ENCODE data around the gene TPI1.

The TPI1 gene

DNA sequence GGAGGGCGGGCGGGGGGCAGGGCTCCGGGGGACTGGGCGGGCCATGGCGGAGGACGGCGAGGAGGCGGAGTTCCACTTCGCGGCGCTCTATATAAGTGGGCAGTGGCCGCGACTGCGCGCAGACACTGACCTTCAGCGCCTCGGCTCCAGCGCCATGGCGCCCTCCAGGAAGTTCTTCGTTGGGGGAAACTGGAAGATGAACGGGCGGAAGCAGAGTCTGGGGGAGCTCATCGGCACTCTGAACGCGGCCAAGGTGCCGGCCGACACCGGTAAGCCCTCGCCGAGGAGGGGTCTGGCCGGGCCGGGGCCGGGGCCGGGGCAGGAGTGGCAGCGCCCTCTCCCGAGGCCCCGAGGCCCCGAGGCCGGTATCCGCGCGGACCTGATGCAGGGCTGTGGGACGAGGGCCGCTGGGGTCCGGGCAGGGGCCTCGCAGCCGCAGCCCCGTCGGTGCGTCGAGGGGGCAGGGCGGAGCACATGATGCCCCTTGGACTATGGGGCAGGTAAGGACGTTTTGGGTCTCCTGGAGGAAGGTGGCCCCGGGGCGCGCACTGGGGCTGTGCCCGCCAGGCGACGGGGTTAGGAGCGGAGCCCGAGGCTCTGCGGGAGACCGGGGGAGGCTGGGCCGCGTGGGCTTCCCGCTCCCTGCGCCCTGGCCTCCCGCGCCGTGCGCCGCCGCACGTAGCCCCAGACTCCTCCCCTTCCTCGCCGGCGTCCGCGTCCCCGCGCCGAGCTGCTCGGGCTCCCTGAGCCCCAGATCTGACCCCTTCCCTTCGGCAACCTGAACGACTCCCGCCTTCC, at the start of gene TPI1:
Gene TPI1 (plus strand): TSS at position 119 of the 798 bp plus-strand sequence. CDS start 36 bp downstream, at position 155.
- peak; percentile 71 for DNase-seq

DNA sequence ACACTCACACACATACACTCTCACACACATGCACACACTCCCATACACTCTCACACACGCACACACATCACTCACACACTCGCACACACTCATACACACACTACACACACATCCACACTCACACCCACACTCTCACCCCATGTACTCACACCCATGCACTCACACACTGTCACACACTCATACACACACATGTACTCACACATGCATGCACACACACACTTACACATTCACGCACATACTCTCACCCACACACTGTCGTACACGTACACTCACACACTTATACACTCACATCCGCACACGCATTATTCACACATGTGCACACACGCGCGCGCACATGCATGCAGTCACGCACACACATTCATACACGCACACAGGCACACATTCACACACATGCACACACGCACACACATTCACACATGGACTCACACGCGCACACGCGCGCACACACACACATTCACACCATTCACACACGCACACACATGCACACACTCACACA, 49.6 kb upstream of the TPI1 start:
- DNase-seq: no peak

DNA sequence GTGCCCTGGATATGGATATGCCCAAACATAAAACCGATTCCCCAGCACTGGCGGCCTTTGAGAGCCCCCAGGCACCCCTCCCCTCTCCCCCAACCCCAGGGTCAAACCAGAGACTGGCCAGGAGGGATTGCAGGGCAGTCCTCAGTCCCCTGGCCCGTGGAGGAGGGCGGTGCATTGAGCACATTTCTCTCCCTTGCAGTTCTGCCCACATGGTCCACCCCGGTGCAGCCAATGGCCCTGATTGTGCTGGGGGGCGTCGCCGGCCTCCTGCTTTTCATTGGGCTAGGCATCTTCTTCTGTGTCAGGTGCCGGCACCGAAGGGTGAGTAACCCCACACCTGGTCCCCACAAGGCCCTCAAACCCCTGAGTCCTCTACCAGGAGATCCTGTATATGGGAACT, 49.1 kb upstream of the TPI1 start:
- DNase-seq: no peak

DNA sequence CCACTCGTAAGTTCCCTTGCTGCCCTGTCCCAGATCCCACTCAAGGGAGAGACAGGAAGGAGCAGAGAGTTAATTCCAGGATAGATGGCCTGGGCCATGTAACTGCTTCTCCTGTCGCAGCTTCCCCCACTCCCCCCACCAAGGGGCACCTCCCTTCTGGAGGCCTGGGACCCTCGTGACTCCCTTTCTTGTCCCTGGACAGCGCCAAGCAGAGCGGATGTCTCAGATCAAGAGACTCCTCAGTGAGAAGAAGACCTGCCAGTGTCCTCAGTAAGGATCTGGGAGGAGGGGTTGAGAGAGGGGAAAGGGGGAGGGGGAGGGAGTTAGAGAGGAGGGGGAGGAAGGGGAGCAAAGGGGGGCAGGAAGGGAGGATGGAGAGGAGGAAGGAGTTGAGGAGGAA, 48.7 kb upstream of the TPI1 start:
- DNase-seq: no peak

DNA sequence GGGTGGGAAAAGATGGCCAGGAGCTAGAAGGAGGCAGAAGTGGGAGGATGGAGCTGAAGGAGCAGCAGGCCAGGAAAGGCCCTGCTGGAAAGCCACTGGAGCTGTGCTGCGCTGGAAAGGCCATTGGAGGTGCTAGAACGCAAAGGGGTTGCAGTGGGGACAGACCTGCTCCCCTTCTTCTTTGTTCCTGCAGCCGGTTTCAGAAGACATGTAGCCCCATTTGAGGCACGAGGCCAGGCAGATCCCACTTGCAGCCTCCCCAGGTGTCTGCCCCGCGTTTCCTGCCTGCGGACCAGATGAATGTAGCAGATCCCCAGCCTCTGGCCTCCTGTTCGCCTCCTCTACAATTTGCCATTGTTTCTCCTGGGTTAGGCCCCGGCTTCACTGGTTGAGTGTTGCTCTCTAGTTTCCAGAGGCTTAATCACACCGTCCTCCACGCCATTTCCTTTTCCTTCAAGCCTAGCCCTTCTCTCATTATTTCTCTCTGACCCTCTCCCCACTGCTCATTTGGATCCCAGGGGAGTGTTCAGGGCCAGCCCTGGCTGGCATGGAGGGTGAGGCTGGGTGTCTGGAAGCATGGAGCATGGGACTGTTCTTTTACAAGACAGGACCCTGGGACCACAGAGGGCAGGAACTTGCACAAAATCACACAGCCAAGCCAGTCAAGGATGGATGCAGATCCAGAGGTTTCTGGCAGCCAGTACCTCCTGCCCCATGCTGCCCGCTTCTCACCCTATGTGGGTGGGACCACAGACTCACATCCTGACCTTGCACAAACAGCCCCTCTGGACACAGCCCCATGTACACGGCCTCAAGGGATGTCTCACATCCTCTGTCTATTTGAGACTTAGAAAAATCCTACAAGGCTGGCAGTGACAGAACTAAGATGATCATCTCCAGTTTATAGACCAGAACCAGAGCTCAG, 48.0 kb upstream of the TPI1 start:
- DNase-seq: no peak

DNA sequence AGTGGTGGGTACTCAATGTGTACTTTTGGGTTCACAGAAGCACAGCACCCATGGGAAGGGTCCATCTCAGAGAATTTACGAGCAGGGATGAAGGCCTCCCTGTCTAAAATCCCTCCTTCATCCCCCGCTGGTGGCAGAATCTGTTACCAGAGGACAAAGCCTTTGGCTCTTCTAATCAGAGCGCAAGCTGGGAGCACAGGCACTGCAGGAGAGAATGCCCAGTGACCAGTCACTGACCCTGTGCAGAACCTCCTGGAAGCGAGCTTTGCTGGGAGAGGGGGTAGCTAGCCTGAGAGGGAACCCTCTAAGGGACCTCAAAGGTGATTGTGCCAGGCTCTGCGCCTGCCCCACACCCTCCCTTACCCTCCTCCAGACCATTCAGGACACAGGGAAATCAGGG, 47.2 kb upstream of the TPI1 start:
- DNase-seq: no peak

DNA sequence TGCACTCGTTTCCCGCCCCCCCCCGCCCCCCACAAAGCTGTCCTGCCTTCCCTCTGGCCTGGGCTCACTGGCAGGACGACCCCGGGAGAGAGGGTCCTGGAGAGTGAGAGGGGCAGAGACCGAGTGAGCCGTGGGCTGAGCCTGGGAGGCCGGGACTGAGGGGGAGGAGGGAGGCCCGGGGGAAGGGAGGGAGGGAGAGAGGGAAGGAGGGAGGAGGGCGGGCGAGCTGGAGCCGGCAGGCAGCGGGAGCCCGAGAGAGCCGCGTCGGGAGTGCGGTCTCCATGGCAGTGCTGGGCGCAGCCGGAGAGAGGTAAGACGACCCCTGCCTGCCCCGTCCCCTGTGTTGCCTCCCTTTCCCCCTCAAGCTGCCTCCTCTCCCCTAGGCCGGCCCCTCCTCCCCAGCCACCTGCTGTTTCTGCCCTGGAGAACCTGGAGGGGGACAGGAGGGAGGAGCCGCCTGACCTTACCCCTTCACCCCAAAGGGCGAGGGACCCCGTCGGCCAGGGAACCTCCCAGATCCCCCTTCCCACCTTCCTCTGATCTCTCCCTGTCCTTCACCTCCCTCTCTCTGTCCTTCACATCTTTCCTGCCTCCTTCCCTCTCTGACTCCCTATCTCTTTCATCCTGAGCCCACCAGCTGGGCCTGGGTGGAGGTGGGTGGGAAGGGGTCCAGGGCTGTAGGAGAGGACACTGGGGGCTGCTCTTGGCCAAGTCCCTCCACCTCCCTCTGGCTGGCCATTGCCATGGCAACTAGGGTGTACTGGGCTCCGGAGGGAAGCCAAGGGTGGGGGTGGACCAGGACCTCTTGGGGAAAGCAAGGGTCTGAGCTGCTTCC, 45.5 kb upstream of the TPI1 start, which contains the start of gene GPR162:
Gene GPR162 (plus strand): TSS at position 231 of the 835 bp plus-strand sequence. CDS start 2,078 bp downstream, outside the sequence.
- DNase-seq: no peak

DNA sequence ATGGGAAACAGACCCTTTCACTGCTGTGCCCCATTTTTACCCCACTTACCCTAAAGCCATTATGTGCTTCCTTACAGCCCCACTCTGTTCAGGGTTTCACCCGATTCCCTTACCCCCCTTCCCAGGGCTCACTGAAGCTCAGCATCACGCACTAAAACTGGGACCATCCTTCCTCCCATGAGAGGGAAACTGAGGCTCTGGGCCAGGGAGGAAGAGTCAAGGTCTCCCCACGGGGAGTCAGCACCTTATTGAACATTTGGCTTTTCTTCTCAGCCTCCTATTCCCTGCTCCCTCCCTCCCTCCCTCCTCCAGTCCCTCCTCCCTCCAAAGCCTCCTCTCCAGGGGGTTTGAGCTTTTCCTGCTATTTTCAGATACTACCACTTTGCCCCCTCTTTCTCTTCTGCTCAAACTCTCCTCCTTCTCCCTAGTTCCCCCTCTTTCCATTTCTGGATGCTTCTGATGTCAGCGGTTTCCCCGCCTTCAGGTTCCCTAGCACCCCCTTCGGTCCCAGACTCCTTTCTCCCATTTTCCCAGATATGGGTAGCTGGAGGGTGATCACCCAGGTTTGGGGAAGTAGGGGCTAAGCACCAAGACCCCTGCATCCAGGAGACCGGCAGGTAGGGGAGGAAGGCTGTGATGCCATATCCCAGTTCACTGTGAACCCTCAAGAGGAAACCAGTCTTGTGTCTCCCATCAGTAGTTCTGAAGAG, 44.8 kb upstream of the TPI1 start:
- no peak for DNase-seq

DNA sequence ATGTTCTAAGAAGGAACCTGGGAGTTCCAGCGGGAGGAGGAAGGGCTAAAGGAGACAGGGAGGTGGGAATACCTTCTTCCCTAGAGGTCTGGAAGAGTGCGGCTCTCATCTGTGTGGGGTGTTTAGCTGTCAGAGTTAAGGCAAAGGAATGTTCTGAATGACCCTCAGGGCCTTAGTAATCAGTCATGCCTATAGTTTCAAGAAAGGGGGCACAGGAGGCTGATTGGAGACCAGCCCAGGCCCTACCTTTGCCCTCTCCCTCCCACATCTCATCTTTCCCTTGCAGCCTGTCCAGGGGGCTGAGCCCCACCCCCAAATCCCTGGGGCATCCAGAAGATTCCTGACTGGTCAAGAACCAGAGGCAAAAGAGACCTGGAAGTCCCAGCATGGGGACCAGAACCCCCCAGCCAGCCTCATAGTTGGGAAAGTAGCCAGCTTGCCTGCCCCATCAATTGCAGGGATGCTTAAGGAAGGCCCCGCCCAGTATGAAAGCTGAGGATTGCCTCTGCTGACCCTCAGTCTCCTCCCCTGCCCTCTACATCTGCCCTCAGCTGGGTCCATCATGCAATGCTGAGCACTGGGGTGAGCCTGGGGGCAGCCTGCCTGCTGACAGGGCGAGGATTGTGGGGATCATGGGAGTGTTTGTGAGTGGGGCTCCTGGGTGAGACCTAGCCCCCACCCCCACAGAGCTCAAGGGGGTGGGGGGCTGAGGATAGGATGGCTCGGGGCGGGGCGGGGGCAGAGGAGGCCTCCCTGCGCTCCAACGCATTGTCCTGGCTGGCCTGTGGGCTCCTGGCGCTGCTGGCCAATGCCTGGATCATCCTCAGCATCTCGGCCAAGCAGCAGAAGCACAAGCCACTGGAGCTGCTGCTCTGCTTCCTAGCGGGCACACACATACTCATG, 43.9 kb upstream of the TPI1 start:
- DNase-seq: no peak

DNA sequence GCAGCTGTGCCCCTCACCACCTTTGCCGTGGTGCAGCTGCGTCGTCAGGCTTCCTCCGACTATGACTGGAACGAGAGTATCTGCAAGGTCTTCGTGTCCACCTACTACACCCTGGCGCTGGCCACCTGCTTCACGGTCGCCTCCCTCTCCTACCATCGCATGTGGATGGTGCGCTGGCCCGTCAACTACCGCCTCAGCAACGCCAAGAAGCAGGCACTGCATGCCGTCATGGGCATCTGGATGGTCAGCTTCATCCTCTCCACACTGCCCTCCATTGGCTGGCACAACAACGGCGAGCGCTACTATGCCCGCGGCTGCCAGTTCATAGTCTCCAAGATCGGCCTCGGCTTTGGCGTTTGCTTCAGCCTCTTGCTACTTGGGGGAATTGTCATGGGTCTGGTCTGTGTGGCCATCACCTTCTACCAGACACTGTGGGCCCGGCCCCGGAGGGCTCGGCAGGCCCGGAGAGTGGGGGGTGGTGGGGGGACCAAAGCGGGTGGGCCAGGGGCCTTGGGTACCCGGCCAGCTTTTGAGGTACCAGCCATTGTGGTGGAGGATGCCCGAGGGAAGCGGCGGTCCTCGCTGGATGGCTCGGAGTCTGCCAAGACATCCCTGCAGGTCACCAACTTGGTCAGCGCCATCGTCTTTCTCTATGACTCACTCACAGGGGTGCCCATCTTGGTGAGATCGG, 43.1 kb upstream of the TPI1 start:
- DNase-seq: no peak

DNA sequence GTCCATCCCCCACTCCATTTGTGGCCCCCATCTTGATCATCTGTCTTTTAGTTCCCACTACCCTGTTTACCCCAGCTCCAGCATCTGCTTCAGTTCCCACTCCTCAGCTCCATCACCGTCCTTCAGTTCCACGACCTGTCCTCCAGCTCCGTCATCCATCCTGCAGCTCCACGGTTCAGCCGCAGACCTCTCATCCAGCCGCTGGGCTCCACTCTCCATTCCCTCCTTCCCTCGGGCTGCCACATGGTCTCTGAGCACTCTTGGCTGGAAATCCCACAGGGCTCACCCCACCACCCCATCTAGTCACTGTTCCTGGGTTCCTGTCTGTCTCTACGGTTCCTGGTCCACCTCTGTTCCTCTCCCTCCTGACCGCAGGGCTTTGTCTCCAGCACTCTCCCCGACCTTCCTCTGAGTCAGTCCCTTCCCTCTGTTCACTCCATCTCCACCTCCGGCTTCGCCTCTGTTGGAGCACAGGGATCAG, 42.4 kb upstream of the TPI1 start:
- no peak for DNase-seq

DNA sequence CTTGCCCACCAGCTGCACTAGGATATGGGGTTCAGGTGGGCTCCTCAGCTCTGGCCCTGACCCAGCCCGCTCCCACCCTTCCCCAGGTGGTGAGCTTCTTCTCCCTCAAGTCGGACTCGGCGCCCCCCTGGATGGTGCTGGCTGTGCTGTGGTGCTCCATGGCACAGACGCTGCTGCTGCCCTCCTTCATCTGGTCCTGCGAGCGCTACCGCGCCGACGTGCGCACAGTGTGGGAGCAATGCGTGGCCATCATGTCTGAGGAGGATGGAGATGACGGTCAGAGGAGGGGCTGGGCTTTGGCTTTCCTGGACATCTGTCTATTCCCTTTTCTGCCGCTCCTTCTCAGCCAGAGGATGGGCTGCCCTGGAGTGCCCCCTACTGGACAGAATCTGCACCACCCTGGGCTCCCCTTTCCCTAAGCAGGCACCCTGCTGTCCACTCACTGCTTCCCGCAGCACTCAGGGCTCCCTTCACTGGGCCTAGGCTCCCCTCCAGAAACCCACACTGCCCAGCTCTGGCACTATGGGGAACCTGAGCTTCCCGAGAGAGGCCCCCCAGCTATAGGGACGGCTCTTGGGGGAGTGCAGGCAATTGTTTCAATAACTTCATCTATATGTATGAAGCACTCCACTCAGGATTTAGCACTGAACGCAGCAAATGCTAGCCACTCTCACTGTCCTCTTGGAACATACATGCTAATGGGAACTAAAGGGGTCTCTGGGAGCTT, 41.8 kb upstream of the TPI1 start:
- peak; percentile 96 for DNase-seq

DNA sequence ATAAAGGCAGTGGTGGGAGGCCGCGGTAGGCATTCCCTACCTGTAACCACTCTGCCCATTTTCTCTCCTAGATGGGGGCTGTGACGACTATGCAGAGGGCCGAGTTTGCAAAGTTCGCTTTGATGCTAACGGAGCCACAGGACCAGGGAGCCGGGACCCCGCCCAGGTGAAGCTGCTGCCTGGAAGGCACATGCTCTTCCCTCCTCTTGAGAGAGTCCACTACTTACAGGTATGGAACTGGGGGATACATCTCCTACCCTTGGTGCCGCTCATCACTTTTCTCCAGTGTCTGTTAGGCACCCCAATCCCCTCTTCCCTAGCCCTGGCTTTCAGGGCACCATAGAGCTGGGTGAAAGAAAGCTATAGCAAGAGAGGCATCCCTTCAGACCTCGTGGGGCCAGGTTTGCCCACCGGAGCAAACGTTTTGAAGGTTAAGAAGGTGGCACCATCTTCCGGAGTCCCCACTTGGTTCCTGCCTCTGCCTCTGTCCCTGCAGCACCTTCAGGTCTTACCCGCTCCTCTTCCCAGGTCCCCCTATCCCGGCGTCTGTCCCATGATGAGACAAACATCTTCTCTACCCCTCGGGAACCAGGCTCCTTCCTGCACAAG, 41.1 kb upstream of the TPI1 start:
- DNase-seq: no peak

DNA sequence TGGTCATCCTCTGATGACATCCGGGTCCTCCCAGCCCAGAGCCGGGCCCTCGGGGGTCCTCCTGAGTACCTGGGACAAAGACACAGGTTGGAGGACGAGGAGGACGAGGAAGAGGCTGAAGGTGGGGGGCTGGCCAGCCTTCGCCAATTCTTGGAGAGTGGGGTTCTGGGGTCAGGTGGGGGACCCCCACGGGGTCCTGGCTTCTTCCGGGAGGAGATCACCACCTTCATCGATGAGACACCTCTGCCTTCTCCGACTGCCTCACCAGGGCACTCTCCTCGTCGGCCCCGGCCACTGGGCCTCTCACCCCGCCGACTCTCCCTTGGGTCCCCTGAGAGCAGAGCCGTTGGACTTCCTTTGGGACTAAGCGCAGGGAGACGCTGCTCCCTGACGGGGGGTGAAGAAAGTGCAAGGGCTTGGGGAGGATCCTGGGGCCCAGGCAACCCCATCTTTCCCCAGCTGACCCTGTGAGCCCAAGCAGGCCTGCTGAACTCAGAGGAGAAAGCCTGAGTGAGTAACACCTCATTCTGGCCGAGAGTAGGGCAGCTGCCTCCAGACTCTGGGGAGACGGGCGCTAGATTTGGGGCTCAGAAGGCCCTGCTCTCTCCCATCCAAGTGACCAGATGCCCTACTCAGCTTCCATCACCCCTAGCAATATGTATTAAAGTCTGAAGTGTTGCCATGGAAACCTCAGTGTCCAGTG, 40.4 kb upstream of the TPI1 start:
- DNase-seq: no peak

DNA sequence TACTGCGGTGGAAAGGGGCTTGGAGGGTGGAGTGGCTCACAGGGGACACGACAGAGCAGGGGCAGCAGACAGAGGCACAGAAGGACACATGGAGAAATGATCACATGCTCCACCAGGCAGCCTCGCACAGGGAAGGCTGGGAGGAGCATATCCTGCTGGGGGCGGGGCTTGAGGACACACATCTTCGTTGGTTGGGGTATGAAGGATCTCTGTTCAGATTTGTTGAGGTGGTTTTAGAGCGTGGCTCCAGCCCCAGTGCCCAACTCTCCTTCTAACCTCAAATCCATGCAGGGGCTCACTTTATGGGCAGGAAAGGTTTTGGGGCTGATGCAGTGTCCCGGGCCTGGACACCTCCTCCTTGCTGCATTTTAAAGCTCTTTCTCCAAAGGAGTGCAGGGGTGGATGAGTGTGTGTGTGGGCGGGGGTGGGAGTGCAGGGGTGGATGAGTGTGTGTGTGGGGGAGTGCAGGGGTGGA, 39.9 kb upstream of the TPI1 start:
- peak; percentile 83 for DNase-seq

DNA sequence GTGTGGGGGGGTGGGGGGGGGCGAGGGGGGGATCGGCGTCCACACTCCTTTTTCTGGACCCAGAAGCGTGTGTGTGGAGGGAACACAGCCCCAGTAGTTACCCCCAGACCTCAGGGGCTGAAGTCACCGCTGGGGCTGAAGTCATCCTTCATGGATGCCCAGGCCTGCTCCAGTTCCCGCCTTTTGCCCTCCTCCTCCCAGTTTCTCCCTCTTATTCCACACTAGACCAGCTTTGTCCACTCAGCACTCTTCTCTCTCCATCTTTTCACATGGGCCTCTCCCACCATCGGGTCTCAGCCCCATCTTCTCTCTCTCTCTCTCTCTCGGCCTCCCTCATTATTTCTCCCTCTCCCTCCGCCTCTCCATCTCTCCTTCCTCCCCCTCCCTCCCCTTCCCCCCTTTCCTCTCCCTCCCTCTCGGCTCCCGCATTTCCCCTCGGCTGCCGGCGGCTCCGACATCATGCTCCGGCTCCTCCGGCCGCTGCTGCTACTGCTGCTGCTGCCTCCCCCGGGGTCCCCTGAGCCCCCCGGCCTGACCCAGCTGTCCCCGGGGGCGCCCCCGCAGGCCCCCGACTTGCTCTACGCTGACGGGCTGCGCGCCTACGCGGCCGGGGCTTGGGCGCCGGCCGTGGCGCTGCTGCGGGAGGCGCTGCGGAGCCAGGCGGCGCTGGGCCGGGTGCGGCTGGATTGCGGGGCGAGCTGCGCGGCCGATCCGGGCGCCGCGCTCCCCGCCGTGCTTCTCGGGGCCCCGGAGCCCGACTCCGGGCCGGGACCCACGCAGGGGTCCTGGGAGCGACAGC, 39.1 kb upstream of the TPI1 start, which contains the start of gene P3H3:
Gene P3H3 (plus strand): TSS at position 426 of the 799 bp plus-strand sequence. CDS start 34 bp downstream, at position 460.
- DNase-seq: no peak

Measured in 8988T (cell line).